OCI-LY1 (cell line): ENCODE measurements around the gene CACNA1E.

Experiments
- H2AFZ ChIP-seq: fragments of 200-600 bp; sonication (generic), shearing (Covaris generic); 2 replicates; pipeline ENCODE4 v1.6.0; 2014; ENCODE audit warnings: antibody characterized with exemption, mild to moderate bottlenecking, low read length
- H3F3A ChIP-seq: fragments of 200-600 bp; sonication (generic), shearing (Covaris generic); 2 replicates; pipeline ENCODE4 v1.6.0; 2014; ENCODE audit warnings: mild to moderate bottlenecking, antibody characterized with exemption, low read length, moderate library complexity; ENCODE audit not compliant: insufficient read depth
- H3K27ac ChIP-seq: fragments of 200-600 bp; sonication (generic); 2 replicates; pipeline ENCODE4 v1.5.1; 2014; ENCODE audit warnings: low read length, mixed run types, mild to moderate bottlenecking, low read depth; ENCODE audit not compliant: poor library complexity, severe bottlenecking
- H3K27me3 ChIP-seq: fragments of 200-600 bp; sonication (generic); 2 replicates; pipeline ENCODE4 v1.6.0; 2014; ENCODE audit warnings: antibody characterized with exemption, mild to moderate bottlenecking, low read length, moderate library complexity; ENCODE audit not compliant: insufficient read depth
- H3K36me3 ChIP-seq: fragments of 200-600 bp; sonication (generic); 2 replicates; pipeline ENCODE4 v1.6.1; 2014; ENCODE audit warnings: mild to moderate bottlenecking, antibody characterized with exemption, low read length, moderate library complexity, mixed read lengths; ENCODE audit not compliant: insufficient read depth
- H3K4me1 ChIP-seq: fragments of 200-600 bp; sonication (generic); 2 replicates; pipeline ENCODE4 v1.5.1; 2014; ENCODE audit warnings: mild to moderate bottlenecking, low read length, moderate library complexity; ENCODE audit not compliant: insufficient read depth, severe bottlenecking
- H3K4me2 ChIP-seq: fragments of 200-600 bp; sonication (generic), shearing (Covaris generic); 2 replicates; pipeline ENCODE4 v1.6.1; 2014; ENCODE audit warnings: low read length
- H3K4me3 ChIP-seq: fragments of 200-600 bp; sonication (generic); 2 replicates; pipeline ENCODE4 v1.5.1; 2014; ENCODE audit warnings: low read length, low read depth, mild to moderate bottlenecking, mixed read lengths; ENCODE audit not compliant: poor library complexity, severe bottlenecking
- H3K79me2 ChIP-seq: fragments of 200-600 bp; shearing (Covaris generic); 2 replicates; pipeline ENCODE4 v1.6.1; 2016; ENCODE audit warnings: mixed run types, low read length, mixed read lengths; ENCODE audit not compliant: insufficient read depth
- H3K9ac ChIP-seq: fragments of 200-600 bp; sonication (generic), shearing (Covaris generic); 2 replicates; pipeline ENCODE4 v1.6.1; 2014; ENCODE audit warnings: mild to moderate bottlenecking, low read length, mixed read lengths
- H3K9me2 ChIP-seq: fragments of 200-600 bp; sonication (generic), shearing (Covaris generic); 2 replicates; pipeline ENCODE4 v1.6.1; 2014; ENCODE audit warnings: low read depth, mild to moderate bottlenecking, low read length, mixed read lengths
- H3K9me3 ChIP-seq: fragments of 200-600 bp; shearing (Covaris generic); 2 replicates; pipeline ENCODE4 v1.6.1; 2014; ENCODE audit warnings: low read length, mixed read lengths
- H4K20me1 ChIP-seq: fragments of 200-600 bp; sonication (generic), shearing (Covaris generic); 2 replicates; pipeline ENCODE4 v1.6.0; 2016; ENCODE audit warnings: mild to moderate bottlenecking, low read length; ENCODE audit not compliant: insufficient read depth
- CTCF ChIP-seq: fragments of 200-600 bp; sonication (generic), shearing (Covaris generic); IDR thresholded peaks from 2 replicates; pipeline ENCODE4 v1.5.1; 2017; ENCODE audit warnings: mild to moderate bottlenecking, antibody characterized with exemption, low read length, moderate library complexity, mixed read lengths
- EZH2 ChIP-seq: fragments of 200-600 bp; sonication (generic), shearing (Covaris generic); IDR thresholded peaks from 2 replicates; pipeline ENCODE4 v1.8.0; 2017; ENCODE audit warnings: borderline replicate concordance, mixed run types, mild to moderate bottlenecking, antibody characterized with exemption, low read length, moderate library complexity, mixed read lengths

The CACNA1E gene

GRCh38 chr1:181791721-181792120 lies 308.4 kb downstream of the CACNA1E start:
- Histone ChIP-seq H3K4me2 (no peak overlapping the region), H3K79me2 (no peaks in the 10 kb centered on the region), H3K36me3 (no peaks in the 10 kb centered on the region), H3K27ac (no peak overlapping the region), H2AFZ (no peak overlapping the region), H4K20me1 (no peaks in the 10 kb centered on the region), H3K9ac (no peak overlapping the region), H3K9me3 (no peaks in the 10 kb centered on the region), H3K27me3 (no peaks in the 10 kb centered on the region), H3F3A (no peaks in the 10 kb centered on the region), H3K4me3 (no peak overlapping the region), H3K9me2 (no peaks in the 10 kb centered on the region), H3K4me1 (no peaks in the 10 kb centered on the region)
- TF ChIP-seq CTCF (no peak), EZH2 (no peak)

- H3K36me3 ChIP-seq, result no peaks in the 10 kb centered on the region
- no peak overlapping the region for H2AFZ ChIP-seq
- no peaks in the 10 kb centered on the region for H3K27me3 ChIP-seq
- H3F3A ChIP-seq, result no peaks in the 10 kb centered on the region
- H3K4me1 ChIP-seq, result no peaks in the 10 kb centered on the region
- H4K20me1 ChIP-seq, result no peaks in the 10 kb centered on the region
- no peaks in the 10 kb centered on the region for H3K9me2 ChIP-seq
- H3K9ac ChIP-seq, result no peak overlapping the region
- no peak overlapping the region for H3K27ac ChIP-seq
- H3K4me2 ChIP-seq, result no peak overlapping the region
- H3K4me3 ChIP-seq, result no peak overlapping the region
- no peaks in the 10 kb centered on the region for H3K79me2 ChIP-seq
- TF ChIP-seq CTCF (no peak), EZH2 (no peak)
- H3K9me3 ChIP-seq, result no peaks in the 10 kb centered on the region
Observed at GRCh38 chr1:181793831-181794230, 310.5 kb downstream of the CACNA1E start.

GRCh38 chr1:181794332-181794731 lies 311.0 kb downstream of the CACNA1E start:
- no peaks in the 10 kb centered on the region for H3K36me3 ChIP-seq
- TF ChIP-seq CTCF (no peak), EZH2 (no peak)
- H3F3A ChIP-seq, result no peaks in the 10 kb centered on the region
- no peak overlapping the region for H3K9ac ChIP-seq
- H3K4me3 ChIP-seq, result no peak overlapping the region
- H3K9me2 ChIP-seq, result no peaks in the 10 kb centered on the region
- H3K79me2 ChIP-seq, result no peaks in the 10 kb centered on the region
- H3K4me1 ChIP-seq, result no peaks in the 10 kb centered on the region
- H4K20me1 ChIP-seq, result no peaks in the 10 kb centered on the region
- H3K4me2 ChIP-seq, result no peak overlapping the region
- no peaks in the 10 kb centered on the region for H3K9me3 ChIP-seq
- no peak overlapping the region for H2AFZ ChIP-seq
- no peaks in the 10 kb centered on the region for H3K27me3 ChIP-seq
- H3K27ac ChIP-seq, result no peak overlapping the region
